OCI-M1 (cell line): Measurements from ENCODE around the gene KLF3.

ENCODE experiments used
- DNase-seq: peaks from one replicate; lab custom pipeline; 2025; lab: John Stamatoyannopoulos, UW

Gene KLF3

DNA sequence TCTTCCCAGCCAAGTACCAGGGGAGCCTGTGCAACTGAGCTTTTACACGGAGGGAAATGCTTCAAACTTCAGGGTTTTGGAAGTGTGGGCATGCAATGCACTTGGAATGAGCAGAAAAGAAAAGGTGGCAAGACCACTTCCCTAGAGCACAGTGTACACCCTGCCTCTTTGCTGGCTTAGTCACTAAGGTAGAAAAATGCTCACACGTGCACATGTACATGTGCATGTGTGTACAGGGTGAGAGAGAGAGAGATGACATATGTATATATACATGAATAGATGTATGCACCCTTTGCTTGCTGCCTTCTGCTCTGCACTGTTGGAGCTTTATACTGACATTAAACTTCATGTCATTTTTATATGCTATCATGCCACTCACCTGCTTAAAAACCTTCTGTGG lies 7.9 kb upstream of the KLF3 start:
- no peak for DNase-seq

DNA sequence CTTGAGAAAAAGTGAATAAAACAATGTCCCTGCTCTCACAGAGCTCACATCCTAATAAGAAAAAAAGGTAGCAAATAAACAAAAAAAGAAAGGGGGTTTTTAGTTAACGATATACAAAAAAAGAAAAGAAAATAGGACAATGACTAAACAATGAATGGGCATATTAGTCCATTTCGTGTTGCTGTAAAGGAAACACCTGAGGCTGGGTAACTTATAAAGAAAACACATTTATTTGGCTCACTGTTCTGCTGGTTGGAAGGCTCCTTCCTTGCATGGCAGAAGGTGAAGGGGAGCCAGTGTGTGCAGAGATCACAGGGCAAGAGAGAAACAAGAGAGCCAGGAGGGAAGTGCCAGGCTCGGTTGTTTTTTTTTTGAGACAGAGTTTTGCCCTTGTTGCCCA lies 4.7 kb upstream of the KLF3 start:
- no peak for DNase-seq

DNA sequence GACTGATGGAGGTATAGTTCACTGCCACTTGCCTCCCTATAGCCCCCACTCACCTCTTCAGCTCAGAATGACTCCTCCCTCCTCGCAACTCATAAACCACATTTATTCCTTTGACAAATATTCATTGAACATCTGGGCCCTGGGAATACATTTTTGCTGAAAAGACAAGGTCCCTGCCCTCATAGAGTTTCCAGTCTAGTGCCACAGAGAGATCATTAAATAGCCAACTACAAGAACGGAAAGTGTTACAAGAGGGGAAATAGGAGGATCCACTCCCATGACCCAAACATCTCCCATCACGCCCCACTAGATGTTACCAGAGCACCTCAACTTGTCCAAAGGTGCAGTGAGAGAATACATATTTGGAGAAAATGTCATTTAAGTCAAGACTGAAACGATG lies 3.2 kb upstream of the KLF3 start:
- no peak for DNase-seq

DNA sequence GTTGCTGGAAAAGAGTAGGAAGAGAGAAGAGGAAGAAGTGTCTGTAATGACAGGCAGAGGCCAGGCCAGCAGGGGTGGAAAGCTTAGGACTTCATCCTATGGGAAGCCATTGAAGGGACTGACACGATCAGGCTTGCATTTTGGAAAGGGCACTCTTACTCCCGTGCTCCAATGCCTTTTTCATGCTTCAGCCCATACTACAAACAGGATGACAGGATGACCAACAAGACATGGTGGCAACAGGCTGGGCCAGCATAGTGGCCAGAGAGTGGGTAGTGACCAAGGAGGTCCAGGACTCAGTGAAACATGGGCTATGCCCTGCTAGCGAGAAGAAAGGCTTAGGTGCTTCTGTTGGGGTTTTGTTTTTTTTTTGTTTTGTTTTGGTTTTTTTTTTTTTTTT lies 2.6 kb upstream of the KLF3 start:
- DNase-seq = peak; percentile 7

DNA sequence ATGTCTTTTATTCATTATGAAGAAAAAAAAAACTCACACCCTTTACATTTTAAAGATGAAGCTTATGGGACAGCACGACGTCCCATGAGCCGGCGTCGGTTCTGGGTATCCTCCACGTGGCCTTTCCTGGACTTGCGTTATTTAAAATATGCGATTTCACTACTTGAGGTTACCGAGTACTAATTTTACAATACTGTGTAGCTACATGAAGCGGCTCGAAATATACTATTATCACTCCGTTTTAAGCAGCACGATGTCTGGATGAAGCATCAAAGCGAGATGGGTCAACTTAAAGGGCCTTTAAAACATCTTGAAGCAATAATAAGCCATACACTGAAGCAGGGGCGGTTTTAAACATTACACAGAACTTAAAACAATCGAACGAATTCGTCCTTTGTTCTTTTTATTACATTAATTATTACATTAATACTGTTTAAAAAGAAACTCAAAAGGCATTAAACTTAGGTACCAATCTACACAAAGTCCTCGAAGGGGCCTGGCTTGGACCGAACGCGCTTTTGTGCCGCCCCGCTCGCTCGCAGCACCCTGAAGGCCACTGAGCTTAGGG lies 1.4 kb upstream of the KLF3 start:
- peak; percentile 75 for DNase-seq

DNA sequence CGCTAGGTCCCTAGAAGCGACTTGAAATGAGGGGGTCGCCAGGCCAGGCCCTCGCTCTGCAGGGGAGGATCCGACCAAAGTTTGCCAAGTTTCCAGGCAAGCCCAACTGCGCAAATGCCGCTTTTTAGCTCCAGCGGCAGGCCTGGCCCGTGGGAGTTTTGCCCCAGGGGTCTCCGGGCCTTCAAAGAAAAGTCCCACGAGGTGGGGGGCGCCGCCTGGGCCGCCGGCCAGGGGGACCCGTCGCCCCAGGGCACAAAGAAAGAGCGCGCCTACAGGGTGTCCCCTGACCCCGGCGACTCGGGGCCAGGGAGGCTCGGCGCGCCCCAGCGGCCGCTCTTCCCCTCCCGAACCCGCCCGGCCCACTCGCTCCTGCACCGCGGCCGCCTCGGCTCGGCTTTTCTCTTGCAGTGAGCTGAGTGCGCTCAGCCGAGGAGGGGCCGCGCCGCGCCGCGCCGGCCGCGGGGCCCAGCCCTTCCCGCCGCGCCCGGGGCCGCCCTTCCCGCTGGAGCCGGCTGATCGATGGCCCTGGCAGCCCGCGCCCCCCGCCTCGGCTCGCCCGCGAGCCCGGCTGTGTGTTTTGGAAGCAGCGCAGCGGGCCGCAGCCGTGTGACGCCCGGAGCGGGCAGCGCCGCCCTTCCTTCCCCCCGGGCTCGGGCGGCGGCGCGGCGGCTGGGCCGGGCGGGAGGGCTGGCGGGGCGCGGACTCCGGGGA lies 754 bp upstream of the KLF3 start:
- DNase-seq = no peak

DNA sequence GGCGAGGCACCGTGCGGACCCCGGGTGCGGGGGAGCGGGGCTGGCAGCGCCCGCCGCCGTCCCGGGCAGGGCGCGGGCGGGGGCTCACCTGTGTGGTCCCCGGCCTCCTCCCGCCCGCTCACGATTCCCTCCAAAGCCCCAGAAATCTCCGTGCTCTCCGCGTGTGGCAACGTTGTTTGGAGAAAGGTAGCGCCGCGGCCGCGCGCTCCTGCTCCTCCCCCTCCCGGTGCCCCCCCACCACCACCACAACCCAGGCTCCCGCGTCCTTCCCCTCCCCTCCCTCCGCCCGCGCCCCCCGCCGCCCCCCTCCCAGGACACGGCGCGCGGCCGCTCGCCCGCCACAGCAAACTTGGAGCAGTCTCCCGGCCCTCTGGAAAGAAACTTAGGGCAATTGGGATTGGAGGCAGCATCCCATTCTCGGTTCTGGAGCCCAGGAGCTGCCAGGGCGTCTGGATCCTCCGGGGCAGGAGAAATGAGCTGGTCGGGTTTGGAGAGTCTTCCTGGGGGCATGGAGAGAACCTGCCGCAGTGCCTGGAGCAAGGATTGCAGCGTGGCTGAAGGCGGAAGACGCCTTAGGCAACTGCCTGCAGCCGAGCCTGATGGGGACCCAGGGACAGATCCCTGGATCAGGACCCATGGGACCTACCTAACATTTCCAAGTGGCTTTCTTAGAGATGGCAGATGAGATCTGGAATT lies 855 bp downstream of the KLF3 start:
- DNase-seq = peak; percentile 78

DNA sequence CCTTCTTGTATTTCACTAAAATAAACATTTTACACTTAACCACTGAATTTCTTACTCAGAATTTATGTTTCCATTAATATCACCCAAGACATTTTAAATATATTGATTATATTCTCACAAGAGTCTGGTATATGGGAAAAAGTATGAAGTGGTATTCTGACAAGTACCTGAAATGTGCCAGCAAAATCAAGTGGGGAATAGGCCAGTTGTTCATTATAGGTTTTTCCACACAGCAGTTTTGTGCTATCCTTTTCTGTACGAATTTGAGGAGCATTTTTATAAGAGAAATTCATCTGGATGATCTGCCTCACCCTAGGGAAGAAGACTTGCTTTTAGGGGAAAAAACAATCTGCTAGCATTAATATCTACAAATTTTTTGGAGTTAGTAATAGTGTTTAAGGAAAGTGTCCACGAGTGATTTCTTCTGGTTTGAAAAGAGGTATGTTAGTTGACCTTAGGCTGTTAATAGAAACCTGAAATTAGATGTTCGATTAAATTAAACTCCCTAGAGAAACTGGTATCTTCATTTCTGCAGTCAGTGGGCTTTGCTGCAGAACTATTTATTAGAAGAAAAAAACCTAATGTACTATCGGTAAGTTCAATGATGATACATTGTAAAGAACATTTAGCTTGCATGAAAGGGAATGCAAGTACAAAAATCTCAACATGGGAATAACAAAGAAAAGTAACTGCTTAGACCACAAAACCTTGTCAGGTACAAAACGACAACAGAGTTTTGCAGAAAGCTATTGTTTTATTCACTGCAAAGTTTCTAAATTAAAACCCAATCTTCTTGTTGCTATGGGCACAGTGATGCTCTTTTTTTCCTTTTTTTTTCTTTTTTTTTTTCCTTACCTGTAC lies 1.8 kb downstream of the KLF3 start:
- DNase-seq = peak; percentile 67

DNA sequence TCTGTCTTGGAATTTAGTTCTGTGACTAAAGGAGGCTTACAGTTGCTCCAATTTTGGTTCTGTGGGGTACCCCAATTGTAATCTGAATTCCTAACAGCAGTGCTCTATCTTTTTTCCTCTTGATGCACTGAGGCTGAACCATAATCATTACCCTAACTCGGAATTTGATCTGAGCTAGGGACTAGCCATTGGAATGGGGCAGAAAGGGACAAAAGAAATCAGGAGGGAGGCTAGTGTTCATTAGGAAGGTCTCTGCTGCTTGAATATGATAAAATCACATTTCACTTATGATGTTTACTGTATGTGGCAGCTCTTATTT lies 2.7 kb downstream of the KLF3 start:
- DNase-seq = no peak

DNA sequence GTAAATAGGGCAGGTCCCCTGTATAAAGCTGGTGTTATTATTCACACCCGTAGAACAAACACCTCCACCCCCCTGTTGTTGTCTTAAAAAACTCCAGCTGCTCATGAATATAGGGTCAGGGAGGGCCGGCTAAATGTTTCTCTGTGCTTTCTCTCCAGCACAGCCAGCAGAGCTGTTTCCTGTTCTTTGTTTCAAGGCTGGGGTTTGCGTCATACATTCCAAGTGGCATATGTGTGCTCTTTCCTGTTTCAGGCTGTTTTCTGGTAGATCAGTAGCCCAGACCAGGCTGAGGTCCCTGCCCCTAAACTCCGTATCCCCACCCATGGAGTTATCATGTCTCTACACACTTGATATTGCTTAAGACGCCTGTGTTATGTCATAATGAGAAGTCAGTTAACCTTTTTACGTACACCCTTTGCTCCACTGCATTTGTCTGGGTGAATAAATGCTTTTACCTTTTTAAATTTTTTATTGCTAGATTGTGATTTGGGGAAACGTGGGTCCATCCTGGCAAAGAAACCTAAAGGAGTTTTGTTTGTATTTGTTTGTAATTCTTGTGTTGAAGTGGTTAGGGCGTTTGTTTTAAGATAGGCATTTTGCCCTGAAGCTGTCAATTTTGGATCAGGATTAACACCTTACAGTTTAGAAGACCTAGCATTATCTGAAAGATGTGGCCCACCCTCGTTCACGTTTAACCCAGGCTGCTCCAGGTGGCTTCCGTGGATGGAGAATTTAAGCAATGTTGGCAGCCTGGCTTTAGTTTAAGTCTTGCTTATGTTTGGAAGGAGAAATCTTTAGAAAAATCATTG lies 3.3 kb downstream of the KLF3 start:
- peak; percentile 98 for DNase-seq

DNA sequence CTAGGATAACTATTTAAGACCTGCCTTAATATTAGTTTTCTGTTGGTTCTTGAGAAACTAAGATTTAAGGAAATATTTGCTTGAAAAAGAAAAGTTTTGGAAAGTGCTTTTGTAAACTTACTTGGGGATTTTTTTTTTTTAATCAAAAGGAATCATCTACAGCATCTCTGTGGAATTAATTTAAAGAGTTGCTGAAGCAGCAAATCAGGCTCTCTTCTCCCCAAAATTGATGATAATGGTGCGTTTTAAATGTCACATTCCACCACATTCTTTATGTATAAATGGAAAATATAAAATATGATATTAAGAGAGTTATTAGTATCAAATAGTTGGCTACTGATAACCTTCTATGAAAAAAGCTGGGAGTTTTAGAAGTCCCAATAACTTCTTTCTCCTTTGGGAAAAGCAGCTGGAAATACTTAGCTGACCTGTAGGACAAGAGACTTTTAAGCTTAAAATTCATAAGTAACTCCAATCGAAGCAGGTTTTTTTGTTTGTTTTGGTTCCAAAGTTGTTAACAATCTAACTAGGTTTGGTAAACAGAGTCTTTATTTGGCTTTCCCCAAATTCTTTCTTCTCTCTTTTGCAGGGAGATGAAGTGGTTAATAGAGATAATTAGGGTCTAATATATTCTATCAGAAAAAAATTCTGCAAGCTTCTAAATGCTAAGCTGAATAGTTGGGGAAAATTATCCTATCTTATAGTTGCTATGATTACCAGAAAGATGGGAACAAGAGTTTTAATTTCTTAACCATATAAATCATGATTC lies 4.4 kb downstream of the KLF3 start:
- DNase-seq = peak; percentile 45

DNA sequence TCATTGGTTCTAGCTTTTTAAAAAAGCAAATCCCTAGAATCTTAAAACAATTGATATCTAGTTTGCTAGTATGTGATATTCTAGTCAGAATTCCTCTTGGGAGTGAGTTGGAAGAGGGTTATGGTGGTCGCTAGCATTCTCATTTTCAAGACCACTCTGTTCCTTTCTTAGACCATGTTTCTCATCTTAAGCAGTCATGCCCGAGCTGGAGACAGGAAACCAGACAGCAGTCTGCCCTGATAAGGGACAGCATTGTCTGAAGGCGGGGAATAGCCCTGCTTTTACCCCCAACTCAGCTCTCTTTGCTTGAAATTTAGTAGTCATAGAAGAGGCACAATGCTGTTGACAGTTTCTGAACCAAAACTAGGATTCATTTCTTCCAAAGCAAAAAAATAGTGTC lies 5.2 kb downstream of the KLF3 start:
- DNase-seq = peak; percentile 81

DNA sequence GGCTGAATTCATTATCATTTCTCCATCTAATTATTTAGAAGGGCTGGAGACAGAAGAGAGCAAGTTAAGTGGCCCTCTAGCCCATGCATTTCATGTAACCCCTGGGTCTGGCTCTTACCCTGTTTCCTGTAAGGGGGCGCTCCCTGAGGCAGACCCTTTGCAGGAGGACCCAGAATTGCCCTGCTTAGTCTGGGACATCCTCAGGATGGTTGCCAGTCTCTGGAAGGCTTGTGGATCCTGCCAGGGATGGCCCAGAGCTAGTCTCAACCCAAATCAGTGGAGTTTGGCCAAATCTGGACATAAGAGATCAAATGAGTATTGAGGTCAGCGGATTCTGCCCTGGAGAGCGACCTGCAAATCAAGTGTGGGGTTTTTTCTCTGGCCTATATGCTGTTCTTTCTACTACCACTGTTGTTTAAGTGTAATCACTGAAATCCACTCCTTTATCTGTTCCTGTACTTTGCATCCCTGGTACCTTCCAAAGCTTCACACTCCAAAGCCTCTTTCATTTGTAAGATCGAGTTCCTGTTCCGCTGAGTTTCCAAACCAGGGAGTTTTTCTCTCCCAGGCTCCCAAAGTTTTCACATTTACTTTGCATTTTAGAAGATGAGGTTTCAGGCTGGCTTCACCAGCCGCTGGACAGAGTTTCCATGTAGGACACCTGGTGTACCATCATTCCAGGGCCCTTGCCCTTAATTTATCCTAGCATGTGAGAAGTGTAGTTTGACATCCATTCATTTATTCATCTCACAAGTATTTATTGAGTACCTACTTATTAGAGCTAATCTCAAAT lies 6.3 kb downstream of the KLF3 start:
- DNase-seq = no peak

DNA sequence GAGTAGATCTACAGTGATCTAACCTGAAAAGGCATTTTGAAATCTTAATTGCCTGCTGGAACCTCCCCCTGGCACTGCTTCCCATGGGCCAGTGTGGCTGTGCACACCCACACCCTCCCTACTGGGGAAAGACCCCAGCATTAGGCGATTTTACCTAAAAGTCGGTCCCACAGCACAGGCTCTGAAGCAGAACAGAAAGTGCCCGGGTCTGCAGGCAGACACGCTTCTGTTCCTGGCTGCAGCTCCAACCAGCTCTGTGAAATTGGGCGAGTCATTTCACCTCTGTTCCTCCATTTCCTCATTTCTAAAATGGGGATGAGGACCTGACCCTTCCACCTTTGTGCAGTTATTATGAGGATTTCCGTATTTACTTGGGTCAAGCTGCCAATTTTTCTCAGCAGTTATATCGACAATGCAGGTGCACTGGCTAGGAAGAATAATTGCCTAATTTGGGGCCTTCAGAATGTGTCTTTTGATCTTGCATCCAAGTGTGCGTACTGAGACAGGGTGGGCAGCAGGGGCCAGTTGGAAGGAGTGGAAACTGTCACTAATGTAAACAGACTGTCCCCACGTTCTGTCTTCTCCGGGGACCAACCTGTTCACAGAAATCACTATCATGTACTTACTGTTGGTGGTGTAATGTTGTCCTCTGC lies 7.1 kb downstream of the KLF3 start:
- DNase-seq = no peak

DNA sequence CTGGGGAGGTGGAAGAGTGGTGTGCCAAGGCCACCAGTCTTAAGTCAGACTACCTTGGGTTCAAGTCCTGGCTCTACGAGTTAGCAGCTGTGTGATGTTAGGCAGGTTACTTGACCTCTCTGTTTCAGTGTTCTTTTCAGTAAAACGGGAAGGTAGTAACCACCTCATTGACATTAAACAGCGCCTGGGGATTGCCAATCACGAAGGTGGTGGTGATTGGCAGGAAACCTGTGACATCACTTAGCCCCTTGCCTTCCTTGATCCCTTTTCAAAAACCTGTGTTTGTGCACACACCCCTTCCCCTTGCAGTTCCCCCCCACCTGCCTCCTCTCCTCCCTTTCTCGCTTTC lies 7.6 kb downstream of the KLF3 start:
- no peak for DNase-seq

DNA sequence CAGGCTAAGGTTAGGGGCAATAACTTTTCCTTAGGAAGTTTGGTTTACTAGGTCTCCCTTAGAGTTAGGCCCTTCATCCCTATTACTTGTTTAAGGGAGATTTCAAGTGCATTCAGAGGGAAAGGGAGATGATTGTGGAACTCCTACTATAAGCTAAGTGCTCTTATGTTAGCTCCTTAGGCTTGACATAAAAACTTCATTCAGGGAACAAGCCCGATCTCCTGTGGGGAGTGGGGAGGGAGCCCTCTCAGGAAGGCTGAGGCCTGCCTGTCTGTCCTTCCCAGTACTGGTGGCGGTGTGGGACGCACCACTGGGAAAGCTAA lies 8.0 kb downstream of the KLF3 start:
- DNase-seq = peak; percentile 36

DNA sequence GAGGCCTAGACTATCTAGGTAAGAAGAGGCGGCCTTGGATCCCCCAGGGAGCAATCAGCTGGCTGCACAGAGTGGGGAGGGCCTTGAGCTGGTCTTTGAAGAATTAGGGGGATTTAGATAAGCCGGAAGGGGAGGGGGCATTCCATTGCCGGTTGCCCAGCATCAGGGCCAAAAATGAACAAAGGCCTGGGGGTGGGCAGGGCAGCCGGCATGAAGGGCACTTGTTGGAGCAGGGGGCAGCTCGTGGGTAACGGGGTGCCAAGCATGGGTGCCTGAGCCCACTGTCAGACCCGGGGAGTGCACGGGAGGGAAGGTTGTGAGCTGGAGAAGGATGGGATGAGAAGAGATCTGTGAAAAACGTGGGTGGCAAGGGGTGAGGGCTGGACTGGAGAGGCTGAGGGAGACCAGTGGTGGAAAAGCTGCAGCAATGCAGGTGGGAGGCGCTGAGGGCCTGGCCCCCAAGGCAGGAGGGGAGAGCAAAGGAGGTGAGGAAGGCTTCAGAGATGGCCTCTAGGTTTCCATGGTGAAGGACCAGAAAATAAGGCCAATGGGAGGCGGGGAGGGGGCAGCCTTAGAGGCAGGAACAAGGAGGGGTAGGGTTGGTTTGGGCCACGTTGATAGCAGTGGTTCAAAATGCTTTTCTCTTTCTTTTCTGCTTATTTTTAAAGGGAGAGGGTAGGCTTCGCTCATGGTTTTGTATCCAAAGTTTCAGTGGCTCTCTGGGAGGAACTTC lies 8.6 kb downstream of the KLF3 start:
- DNase-seq = peak; percentile 82

DNA sequence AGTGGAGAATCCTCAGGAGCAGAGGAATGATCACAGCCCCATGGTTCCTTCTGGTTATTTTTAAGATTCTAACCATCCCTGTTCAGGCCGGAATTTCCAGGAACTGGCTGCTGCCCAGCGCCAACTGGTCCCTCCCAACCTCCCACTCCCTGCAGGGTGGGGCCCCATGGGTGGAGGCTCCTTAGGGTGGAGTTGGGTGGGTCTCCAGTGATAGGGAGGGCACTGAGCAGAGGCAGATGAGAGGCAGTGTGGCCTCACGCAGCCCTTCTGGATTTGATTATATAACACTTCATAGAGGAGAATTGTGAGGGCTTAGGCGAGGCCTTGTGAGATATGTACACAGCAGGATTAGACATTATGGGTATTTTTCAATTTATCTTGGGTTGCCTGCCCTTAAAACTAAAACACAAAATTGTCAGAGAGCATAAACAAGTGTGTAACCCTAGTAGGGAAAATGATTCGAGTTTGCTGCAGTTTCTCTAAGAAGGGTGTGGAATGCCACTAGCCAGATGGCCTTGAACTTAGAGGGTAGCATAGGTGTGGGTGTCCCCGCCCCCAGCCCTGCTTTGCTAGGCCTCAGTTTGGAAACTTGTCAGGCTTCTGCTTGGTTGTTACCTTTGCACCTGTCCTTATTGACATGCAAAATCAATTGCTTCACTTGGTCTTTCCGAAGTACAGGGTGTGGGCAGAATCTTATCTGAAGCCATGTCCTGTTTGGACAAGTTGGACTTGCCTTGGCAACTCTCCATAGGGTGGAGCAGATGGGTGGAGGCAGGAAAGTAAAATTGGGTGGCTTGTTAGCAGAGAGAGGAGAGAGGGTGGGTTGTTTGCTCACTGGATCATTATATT lies 9.4 kb downstream of the KLF3 start:
- peak; percentile 89 for DNase-seq
